ENCODE measurements around the gene LIM2.

GRCh38 chr19:51356159-51356801 is 31.5 kb downstream of the LIM2 start:
- TF ChIP-seq CTCF (IDR thresholded peaks at IDR 0.05; ENCODE audit: low read length) (no peak), EZH2 (optimal IDR thresholded peaks at IDR 0.05; ENCODE audit: low read depth, low read length) (no peak), EZH2phosphoT487 (IDR thresholded peaks at IDR 0.05; ENCODE audit: low read length) (no peak)

All from MM.1S (cell line).